ENCODE results near the gene ETV4.
A peak's percentile ranks its signal among the peaks of the same experiment; 100 is the strongest.

Gene ETV4

DNA sequence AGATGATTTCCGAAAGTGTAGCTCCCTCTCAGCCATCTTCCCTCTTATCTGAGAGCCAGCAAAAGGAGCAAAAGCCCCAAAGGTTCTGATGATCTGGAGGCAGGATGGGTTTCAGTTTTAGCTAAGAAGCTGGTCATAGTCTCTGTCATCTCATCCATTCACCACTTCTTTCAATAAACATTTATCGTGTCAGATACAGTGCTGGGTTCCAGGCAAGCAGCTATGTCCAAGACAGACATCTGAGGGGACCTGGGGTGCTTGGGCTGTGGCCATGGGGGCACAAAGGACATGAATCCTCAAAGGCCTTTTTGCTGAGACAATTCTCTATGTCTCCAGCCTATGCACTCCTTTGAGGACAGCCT, 1.0 kb upstream of the ETV4 start:
- TF ChIP-seq, protein P1, sequence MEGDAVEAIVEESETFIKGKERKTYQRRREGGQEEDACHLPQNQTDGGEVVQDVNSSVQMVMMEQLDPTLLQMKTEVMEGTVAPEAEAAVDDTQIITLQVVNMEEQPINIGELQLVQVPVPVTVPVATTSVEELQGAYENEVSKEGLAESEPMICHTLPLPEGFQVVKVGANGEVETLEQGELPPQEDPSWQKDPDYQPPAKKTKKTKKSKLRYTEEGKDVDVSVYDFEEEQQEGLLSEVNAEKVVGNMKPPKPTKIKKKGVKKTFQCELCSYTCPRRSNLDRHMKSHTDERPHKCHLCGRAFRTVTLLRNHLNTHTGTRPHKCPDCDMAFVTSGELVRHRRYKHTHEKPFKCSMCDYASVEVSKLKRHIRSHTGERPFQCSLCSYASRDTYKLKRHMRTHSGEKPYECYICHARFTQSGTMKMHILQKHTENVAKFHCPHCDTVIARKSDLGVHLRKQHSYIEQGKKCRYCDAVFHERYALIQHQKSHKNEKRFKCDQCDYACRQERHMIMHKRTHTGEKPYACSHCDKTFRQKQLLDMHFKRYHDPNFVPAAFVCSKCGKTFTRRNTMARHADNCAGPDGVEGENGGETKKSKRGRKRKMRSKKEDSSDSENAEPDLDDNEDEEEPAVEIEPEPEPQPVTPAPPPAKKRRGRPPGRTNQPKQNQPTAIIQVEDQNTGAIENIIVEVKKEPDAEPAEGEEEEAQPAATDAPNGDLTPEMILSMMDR (IDR thresholded peaks at IDR 0.05), result no peak

GRCh38 chr17:43545383-43545632, 832 bp downstream of the ETV4 start:
- H3K4me3 ChIP-seq, result peak overlapping the region; percentile 49 to 63
- intact Hi-C loops (cut with DNase I; ENCODE audit: low total_unique reads), result no loop called here
- TF ChIP-seq, protein P1 (IDR thresholded peaks at IDR 0.05), result no peak
- H3K27ac ChIP-seq, result no peak overlapping the region
- no peaks in the 10 kb centered on the region for H3K9me3 ChIP-seq
- no peak for DNase-seq
- peaks cover 0 to 34% (median 21%) of the 10 kb centered on the region in 4 donors for H3K4me1 ChIP-seq
- H3K27me3 ChIP-seq, result peaks cover 0 to 25% of the 10 kb centered on the region in 2 donors
- no peaks in the 10 kb centered on the region for H3K36me3 ChIP-seq

More for the DNA sequence above, 1.0 kb upstream of the ETV4 start:
- no peak overlapping the region for H3K4me3 ChIP-seq
- no peak overlapping the region for H3K27ac ChIP-seq
- no peaks in the 10 kb centered on the region for H3K36me3 ChIP-seq
- no peak for DNase-seq
- intact Hi-C loops (cut with DNase I; ENCODE audit: low total_unique reads), result no loop called here
- H3K4me1 ChIP-seq, result peaks cover 0 to 32% (median 21%) of the 10 kb centered on the region in 4 donors
- H3K9me3 ChIP-seq, result no peaks in the 10 kb centered on the region
- H3K27me3 ChIP-seq, result peaks cover 0 to 25% of the 10 kb centered on the region in 2 donors

GRCh38 chr17:43543771-43544575, 2.2 kb downstream of the ETV4 start:
- Histone ChIP-seq H3K27ac (no peak overlapping the region), H3K9me3 (no peaks in the 10 kb centered on the region), H3K27me3 (peaks cover 0 to 25% of the 10 kb centered on the region in 2 donors), H3K36me3 (no peaks in the 10 kb centered on the region), H3K4me1 (peaks cover 0 to 34% (median 21%) of the 10 kb centered on the region in 4 donors), H3K4me3 (no peak overlapping the region)
- TF ChIP-seq, protein P1 (IDR thresholded peaks at IDR 0.05), result no peak
- no peak for DNase-seq
- intact Hi-C loops (cut with DNase I; ENCODE audit: low total_unique reads), result no loop called here

GRCh38 chr17:43543300-43543699, 2.8 kb downstream of the ETV4 start:
- H3K4me3 ChIP-seq, result no peak overlapping the region
- no peak overlapping the region for H3K27ac ChIP-seq
- no peaks in the 10 kb centered on the region for H3K9me3 ChIP-seq
- H3K27me3 ChIP-seq, result peaks cover 0 to 25% of the 10 kb centered on the region in 2 donors
- intact Hi-C loops (cut with DNase I; ENCODE audit: low total_unique reads), result no loop called here
- H3K4me1 ChIP-seq, result peaks cover 0 to 34% (median 21%) of the 10 kb centered on the region in 4 donors
- TF ChIP-seq, protein P1 (IDR thresholded peaks at IDR 0.05), result no peak
- DNase-seq, result no peak
- H3K36me3 ChIP-seq, result no peaks in the 10 kb centered on the region

DNA sequence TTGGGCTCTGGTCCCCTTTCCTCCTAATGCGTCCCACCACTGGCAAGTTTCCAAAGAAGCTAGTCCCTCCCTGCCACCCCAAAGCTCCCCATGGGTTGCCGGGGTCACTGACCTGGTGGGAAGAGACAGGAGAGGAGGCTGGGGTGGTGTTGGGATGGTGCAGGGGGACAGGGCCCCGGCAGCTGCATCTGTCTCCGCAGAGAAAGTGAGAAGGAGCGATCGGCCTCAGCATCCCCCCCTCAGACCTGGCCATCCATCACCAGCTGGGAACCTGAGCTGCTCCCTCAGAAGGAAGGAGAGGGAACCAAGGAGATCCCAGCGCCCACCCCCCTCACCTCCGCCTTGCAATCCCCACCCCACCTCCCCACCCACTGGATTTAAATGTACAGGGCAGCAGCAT, 3.3 kb downstream of the ETV4 start:
- H3K36me3 ChIP-seq, result no peaks in the 10 kb centered on the region
- intact Hi-C loops (cut with DNase I; ENCODE audit: low total_unique reads), result no loop called here
- no peaks in the 10 kb centered on the region for H3K9me3 ChIP-seq
- TF ChIP-seq, protein P1 (IDR thresholded peaks at IDR 0.05), result no peak
- no peak overlapping the region for H3K4me3 ChIP-seq
- no peak overlapping the region for H3K27ac ChIP-seq
- peaks cover 0 to 22% of the 10 kb centered on the region in 2 donors for H3K27me3 ChIP-seq
- no peak for DNase-seq
- peaks cover 0 to 34% (median 21%) of the 10 kb centered on the region in 4 donors for H3K4me1 ChIP-seq
